HG02642 (cell line): Measurements from ENCODE around the gene MIA.
"Not testable (repeated sequence)": the region's sequence is repeated elsewhere in the genome, so short reads cannot be mapped to it uniquely, and the experiment has no call there.

Experiments
- ATAC-seq: cut with Tn5 transposase; IDR thresholded peaks from one replicate; pipeline ENCODE4 v1.9.1; 2021; ENCODE audit warnings: mild to moderate bottlenecking; ENCODE audit not compliant: unreplicated experiment, poor library complexity

MIA gene

GRCh38 chr19:40801426-40802299 is 26.3 kb downstream of the MIA start:
- no peak for ATAC-seq

GRCh38 chr19:40802300-40803169 is 27.2 kb downstream of the MIA start:
- no peak for ATAC-seq

- no peak for ATAC-seq
These were observed 28.0 kb downstream of the MIA start for GRCh38 chr19:40803170-40803856.

- ATAC-seq, result no peak
These were observed 28.8 kb downstream of the MIA start for GRCh38 chr19:40803857-40804782.

- ATAC-seq, result no peak
These were observed 29.5 kb downstream of the MIA start for GRCh38 chr19:40804783-40805242.

GRCh38 chr19:40805258-40805868 is 30.0 kb downstream of the MIA start:
- no peak for ATAC-seq

GRCh38 chr19:40806423-40807146 is 31.3 kb downstream of the MIA start:
- ATAC-seq, result no peak

- ATAC-seq, result no peak
These were observed 32.1 kb downstream of the MIA start for GRCh38 chr19:40807147-40808020.

GRCh38 chr19:40808021-40808325 is 32.7 kb downstream of the MIA start:
- no peak for ATAC-seq

- no peak for ATAC-seq
These were observed 33.2 kb downstream of the MIA start for GRCh38 chr19:40808497-40808896.

- no peak for ATAC-seq
These were observed 34.2 kb downstream of the MIA start for GRCh38 chr19:40809358-40810086.

GRCh38 chr19:40810160-40810559 is 34.8 kb downstream of the MIA start:
- ATAC-seq, result no peak

GRCh38 chr19:40810649-40811408 is 35.5 kb downstream of the MIA start:
- ATAC-seq, result peak; percentile 66

GRCh38 chr19:40811478-40812341 is 36.4 kb downstream of the MIA start:
- no peak for ATAC-seq

- not testable (repeated sequence) for ATAC-seq
These were observed 37.2 kb downstream of the MIA start for GRCh38 chr19:40812571-40812970.
